Uterus (tissue), 2 donors: ENCODE results near the gene COL11A1.

Experiments
- POLR2A ChIP-seq, 2 donors: fragments of 450-650 bp; IDR thresholded peaks; one replicate each; pipeline ENCODE4 v1.6.1; 2016; ENCODE audit warnings: antibody characterized with exemption in 2 of 2, mild to moderate bottlenecking in 1 of 2, moderate library complexity in 1 of 2
- TF ChIP-seq, protein P1 (sequence below), 4 experiments: fragments of 200-600 bp in 2 of 4; fragments of 450-650 bp in 2 of 4; sonication (generic) in 2 of 4; IDR thresholded peaks; one replicate each; pipeline ENCODE4 v1.5.1; 2016 to 2019; ENCODE audit warnings: antibody characterized with exemption in 4 of 4, mild to moderate bottlenecking in 2 of 4, moderate library complexity in 1 of 4

DNA sequence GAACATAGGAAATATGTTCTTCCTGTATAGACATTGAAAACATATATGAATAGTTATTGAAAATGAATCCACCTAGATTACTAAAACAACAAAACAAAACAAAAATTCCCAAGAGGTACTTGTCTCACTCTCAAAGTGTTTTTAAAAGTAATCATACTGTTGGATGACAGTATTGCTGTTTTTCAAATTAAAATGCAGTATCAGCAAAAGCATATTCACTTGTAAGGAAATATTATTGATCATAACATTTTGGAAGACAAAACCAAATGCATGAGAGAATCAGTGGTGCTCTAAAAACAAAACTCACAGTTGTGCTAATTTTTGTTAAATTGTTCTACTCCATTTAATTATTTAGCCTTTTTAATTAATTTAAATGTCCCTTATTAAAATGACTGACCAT lies 131.0 kb downstream of the COL11A1 start:
- TF ChIP-seq, protein P1, sequence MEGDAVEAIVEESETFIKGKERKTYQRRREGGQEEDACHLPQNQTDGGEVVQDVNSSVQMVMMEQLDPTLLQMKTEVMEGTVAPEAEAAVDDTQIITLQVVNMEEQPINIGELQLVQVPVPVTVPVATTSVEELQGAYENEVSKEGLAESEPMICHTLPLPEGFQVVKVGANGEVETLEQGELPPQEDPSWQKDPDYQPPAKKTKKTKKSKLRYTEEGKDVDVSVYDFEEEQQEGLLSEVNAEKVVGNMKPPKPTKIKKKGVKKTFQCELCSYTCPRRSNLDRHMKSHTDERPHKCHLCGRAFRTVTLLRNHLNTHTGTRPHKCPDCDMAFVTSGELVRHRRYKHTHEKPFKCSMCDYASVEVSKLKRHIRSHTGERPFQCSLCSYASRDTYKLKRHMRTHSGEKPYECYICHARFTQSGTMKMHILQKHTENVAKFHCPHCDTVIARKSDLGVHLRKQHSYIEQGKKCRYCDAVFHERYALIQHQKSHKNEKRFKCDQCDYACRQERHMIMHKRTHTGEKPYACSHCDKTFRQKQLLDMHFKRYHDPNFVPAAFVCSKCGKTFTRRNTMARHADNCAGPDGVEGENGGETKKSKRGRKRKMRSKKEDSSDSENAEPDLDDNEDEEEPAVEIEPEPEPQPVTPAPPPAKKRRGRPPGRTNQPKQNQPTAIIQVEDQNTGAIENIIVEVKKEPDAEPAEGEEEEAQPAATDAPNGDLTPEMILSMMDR (IDR thresholded peaks at IDR 0.05), result no peak
- TF ChIP-seq POLR2A (IDR thresholded peaks at IDR 0.05), result no peak
